Measurements from ENCODE around the gene MYL12A.
"Not testable (repeated sequence)": the region's sequence is repeated elsewhere in the genome, so short reads cannot be mapped to it uniquely, and the experiment has no call there.

MYL12A gene

GRCh38 chr18:3247240-3248061 is at the start of gene MYL12A:
MYL12A (plus strand) TSS chr18:3247801; CDS start chr18:3253248, 5,447 bp downstream.
- peak; percentile 82 for DNase-seq (ENCODE audit: low read depth)

GRCh38 chr18:3198260-3198860 is 49.2 kb upstream of the MYL12A start:
- DNase-seq (ENCODE audit: low read depth): not testable (repeated sequence)

DNA sequence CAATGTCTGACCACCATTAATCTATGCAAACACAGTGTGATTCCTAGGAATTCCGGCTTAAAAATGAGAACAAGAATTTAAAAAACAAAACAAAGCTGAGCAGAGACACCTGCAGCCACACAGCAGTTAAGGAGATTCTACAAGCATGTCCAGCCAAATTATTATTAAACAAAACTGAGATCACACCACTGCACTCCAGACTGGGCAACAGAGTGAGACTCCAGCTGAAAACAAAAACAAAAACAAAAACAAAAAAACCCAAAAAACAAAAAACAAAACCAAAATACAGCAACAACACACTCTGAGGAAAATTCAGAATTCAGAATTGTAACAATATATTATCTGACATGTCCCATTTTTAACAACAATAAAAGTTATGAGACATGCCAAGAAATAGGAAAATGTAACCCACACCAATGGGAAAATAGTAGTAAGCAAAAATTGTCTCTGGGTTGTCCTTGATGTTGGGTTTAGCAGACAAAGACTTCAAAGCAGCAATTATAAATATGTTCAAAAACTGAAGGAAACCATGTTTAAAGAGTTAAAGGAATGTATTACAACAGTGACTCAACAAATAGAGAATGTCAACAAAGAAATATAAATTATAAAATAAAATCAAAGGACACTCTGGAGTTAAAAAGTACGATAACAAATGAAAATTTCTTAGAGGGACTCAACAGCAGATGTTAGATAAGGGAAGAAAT is 47.5 kb upstream of the MYL12A start:
- no peak for DNase-seq (ENCODE audit: low read depth)

- DNase-seq (ENCODE audit: low read depth): no peak
Observed at GRCh38 chr18:3205239-3205638, 42.4 kb upstream of the MYL12A start.

DNA sequence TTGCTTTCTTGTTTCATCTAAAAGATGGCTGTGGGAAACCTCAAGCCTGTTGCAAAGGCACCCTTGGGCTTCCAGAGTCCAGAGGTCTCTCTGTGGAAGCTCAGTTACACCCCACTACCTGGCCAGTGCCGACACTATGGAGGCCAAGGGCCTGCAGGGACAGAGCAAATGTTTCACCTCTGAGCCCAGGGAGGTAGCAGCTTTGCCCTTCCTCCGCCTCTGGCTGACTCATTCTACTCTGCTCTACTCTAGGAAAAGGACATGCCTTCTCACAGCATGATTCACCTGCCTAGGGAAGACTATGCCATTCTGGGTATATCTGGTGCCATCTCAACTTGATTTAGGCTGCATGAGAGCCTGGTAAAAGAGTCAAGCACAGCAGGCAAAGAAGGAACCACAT is 40.0 kb upstream of the MYL12A start:
- DNase-seq (ENCODE audit: low read depth): no peak

DNA sequence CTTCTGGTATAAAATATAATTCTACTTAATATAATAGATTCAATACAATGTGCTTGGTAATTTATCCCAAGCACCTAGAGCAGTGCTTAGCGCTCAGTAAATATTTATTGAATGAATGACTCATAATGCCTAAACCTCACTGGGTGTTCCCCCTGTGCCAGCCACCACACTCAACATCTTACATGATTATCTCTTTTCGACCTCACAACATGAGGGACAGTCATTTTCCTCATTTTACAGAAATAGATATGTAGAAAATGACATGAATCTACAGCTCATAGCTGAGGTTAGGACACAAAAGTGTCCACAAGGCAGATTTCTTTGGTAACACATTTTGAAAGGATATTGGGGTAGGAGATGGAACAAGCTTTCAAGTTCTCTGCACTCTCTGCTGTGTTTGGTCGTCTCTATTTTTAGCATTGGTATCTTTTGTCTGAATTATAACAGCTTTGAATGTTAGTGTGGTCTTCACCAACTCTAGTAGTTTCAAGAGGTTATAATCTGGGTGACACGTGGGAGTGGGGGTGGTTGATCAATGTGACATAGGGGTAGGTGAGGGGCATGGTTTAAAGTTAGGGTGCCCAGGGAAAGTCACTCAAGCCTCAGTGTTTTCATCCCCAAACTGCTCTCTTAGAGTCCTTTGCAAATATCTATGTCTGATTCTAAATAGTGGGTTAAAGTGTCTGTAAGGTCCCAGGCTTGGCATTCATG is 37.6 kb upstream of the MYL12A start:
- DNase-seq (ENCODE audit: low read depth): no peak

- no peak for DNase-seq (ENCODE audit: low read depth)
Observed at GRCh38 chr18:3211236-3211992, 36.2 kb upstream of the MYL12A start.

- no peak for DNase-seq (ENCODE audit: low read depth)
Observed at GRCh38 chr18:3212657-3213056, 34.9 kb upstream of the MYL12A start.

GRCh38 chr18:3213300-3214059 is 34.1 kb upstream of the MYL12A start:
- no peak for DNase-seq (ENCODE audit: low read depth)

DNA sequence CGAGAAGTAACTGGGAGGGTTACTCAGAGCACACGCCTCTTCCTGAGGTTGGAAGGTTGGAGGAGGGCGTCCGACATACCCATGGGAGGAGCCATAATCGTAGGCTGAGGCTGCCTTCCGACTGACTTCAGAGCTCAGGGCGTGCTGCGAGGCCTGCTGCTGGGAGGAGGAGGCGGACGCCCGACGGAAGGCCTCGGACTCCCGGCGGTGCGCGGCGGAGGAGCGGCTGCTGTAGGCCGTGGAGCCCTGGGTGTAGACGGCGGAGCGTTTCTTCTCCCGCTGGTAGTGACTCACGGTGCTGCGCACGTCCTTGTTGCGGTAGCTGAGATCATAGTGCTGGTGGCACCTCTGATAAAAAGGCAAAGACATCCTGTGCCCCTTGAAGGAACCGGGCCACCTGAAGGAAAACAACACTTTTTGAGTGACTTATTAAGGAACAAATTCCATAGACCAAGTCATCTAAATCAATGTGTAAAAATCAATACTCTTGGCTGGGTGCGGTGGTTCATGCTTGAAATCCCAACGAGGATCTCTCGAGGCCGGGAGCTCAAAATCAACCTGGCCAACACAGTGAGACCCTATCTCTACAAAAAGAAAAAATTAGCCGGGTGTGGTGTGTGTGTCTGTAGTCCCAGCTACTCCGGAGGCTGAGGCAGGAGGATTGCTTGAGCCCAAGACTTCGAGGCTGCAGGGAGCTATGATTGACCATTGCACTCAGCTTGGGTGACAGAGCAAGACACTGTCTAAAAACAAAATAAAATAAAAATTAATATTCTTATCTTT is 32.6 kb upstream of the MYL12A start:
- no peak for DNase-seq (ENCODE audit: low read depth)

DNA sequence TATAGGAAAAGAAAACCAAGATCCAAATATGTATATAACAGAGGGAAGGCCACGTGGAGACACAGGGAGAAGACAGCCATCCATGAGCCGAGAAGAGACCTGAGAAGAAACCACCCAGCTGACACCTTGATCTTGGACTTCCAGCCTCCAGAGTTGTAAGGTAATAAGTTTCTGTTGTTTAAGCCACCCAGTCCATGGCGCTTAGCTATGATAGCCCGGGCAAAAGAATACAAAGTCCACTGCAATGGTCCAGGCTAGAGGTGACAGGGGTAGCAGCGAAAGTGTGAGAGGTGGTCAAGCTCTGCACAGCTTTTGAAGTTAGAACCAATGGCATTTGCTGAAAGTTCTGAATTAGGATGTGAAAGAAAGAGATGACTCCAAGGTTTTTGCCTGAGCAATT is 30.6 kb upstream of the MYL12A start:
- no peak for DNase-seq (ENCODE audit: low read depth)

DNA sequence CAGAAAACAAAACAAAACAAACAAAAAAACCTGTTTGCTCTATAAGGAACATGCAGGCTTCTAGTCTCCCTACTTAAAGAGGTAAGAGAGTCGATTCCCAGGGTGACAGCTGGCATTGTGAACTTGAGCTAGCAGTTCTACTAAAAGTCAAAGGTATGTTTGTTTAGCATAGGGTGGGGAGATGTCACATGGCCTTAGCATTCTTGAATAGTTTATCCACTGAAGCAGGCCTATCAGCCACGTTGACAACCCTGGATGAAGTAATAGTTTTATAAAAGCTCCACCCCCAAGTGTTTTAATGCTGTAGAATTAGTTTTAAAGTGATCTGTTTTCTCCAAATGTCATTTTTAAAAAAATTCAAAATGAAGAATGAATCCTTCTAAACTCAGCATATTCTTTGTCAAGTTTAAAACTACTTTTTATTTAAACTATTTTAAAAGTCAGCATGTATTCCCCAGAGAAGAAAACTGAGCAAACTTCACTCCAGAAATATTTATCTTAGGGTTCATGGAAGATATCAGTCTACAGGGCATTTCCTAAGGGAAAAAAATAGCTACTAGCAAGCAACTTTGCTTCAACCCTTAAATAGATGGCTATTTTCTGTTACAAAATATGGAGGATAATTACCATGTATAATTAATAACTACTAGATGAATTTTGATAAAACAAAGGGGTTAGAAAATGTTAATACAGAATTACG is 29.5 kb upstream of the MYL12A start:
- no peak for DNase-seq (ENCODE audit: low read depth)

DNA sequence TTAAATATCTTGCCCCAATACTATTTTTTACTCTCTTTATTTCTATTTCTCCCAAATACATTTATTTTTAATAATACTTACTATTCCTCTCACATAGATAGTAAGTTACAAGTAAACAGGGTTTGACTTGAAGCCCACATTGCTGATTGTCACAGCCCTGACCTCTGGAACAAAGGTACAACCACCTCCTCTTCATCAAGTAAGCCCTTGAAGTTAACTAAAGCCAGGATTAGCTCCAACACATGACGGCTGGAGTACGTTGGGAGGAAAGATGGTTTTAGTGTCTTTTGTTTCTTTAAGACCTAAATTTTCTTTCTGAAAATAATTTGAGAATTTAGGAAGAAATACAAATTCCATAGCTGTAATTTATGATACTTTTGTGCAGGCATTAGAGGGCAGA is 28.8 kb upstream of the MYL12A start:
- DNase-seq (ENCODE audit: low read depth): no peak

DNA sequence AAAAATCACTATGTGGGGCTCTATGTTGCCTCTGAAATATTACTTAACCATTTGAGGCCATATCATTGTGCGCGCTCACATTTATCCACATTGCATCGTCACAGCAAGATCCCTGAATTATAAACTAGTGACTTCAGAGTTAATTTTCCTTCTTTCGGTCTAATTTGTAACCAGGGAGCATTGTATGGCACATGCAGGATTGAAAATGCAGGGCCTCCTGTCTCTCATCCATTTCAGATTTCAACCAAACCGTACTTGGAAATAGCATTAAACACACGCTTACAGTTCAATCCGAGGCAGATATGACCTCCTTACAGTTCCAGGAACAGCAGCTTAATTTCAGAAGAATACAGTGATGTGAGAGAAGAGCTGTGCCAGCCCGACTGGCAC is 28.4 kb upstream of the MYL12A start:
- DNase-seq (ENCODE audit: low read depth): no peak

DNA sequence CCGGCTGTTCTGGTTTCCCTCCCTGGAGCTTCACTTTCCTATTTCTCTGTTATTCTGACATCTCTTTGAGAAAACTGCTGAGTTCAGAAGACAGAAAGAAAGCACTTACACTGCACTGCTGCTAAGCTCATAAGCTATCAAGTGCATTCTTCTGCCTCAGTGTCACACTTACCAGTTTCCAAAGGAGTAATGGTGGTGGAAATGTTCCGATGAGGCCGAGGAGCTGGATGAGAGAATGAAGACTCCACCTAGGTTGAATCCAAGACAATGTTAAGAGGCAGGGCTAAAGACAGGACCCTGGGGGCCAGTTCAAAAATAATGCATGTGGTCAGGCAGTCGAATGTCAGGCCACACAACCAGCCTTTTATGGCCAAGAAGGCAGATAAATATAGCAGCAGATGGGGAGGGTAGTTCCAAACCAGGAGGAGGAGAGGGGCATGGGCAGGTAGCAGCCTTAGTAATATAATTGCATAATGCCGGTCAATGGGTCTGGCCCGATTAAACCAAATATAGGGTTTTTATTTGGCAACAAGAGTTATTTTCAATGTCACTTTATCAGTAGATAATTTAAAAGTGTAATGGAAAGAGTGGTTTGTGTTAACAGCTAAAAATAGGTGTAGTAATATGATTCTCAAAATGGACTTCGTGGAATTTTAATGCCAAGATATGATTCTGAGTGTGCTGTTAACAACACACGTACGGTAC is 27.8 kb upstream of the MYL12A start, which contains the start of gene MYOM1:
Gene MYOM1 (minus strand): TSS at position 338 of the 705 bp plus-strand sequence. CDS start 4,745 bp downstream, outside the sequence.
- DNase-seq (ENCODE audit: low read depth): no peak

GRCh38 chr18:3220868-3221267 is 26.7 kb upstream of the MYL12A start:
- DNase-seq (ENCODE audit: low read depth): not testable (repeated sequence)

DNA sequence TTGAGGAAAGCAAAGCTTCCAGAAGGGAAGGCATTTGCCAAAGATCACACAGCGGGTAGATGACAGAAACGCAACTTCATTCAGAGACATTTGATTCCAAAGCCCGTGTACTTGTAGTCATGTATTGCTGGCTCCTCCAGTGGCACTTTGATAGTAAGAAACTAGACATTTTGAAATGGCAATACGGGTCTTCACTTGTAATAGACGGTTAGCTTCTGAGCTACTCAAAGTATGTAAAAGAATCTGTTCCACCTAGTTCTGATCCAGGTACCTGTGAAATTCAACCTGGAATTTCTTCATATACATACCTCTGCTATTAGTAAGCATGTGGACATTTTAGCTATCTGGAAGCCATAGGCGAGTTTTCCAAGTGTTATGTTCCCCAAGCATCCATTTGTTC is 26.1 kb upstream of the MYL12A start:
- DNase-seq (ENCODE audit: low read depth): no peak

GRCh38 chr18:3223356-3223755 is 24.2 kb upstream of the MYL12A start:
- DNase-seq (ENCODE audit: low read depth): no peak

GRCh38 chr18:3224223-3224622 is 23.4 kb upstream of the MYL12A start:
- no peak for DNase-seq (ENCODE audit: low read depth)
